Upper lobe of left lung (tissue), 6 donors: ENCODE results near the gene GPR146. TPM values are rescaled to one million over a fixed set of nuclear protein-coding genes. Genes with fewer than 3 reads are reported as not detected.

Experiments
- ATAC-seq, 2 donors: fragments of 200-7000 bp; cut with Tn5 transposase; one replicate each; pipeline ENCODE4 v1.9.1; 2022; ENCODE audit warnings: mild to moderate bottlenecking in 2 of 2, moderate library complexity in 2 of 2; ENCODE audit not compliant: low FRiP score in 2 of 2
- DNase-seq, 2 donors: peaks; one replicate each; pipeline ENCODE4 v3.0.0-alpha.2; 2019 to 2020
- H3K27ac ChIP-seq, 4 donors: fragments of 200-600 bp; sonication (generic); one replicate each; pipeline ENCODE4 v1.5.1; 2016 to 2019
- H3K27me3 ChIP-seq, 4 donors: fragments of 200-600 bp; sonication (generic); one replicate each; pipeline ENCODE4 v1.5.1; 2017 to 2019
- H3K36me3 ChIP-seq, 4 donors: fragments of 200-600 bp; sonication (generic); one replicate each; pipeline ENCODE4 v1.5.1; 2016 to 2019
- H3K4me1 ChIP-seq, 4 donors: fragments of 200-600 bp; sonication (generic); one replicate each; pipeline ENCODE4 v1.5.1; 2018 to 2019
- H3K4me3 ChIP-seq, 4 donors: fragments of 200-600 bp; sonication (generic); one replicate each; pipeline ENCODE4 v1.5.1; 2017 to 2019; ENCODE audit warnings: mild to moderate bottlenecking in 2 of 4, moderate library complexity in 1 of 4
- H3K9me3 ChIP-seq, 4 donors: fragments of 200-600 bp; sonication (generic); one replicate each; pipeline ENCODE4 v1.5.1; 2018 to 2019
- EP300 ChIP-seq, 4 donors: sonication (generic); formaldehyde crosslinking; IDR thresholded peaks; one replicate each; pipeline ENCODE4 v1.5.1; 2017; ENCODE audit warnings: antibody characterized with exemption in 4 of 4, control low read depth in 2 of 4
- POLR2A ChIP-seq, 4 donors: fragments of 450-650 bp; IDR thresholded peaks; one replicate each; pipeline ENCODE4 v1.5.1; 2016 to 2017; ENCODE audit warnings: antibody characterized with exemption in 4 of 4, mild to moderate bottlenecking in 2 of 4
- POLR2AphosphoS5 ChIP-seq, 2 donors: sonication (generic); formaldehyde crosslinking; IDR thresholded peaks; one replicate each; pipeline ENCODE4 v1.5.1; 2017; ENCODE audit warnings: antibody characterized with exemption in 2 of 2
- WGBS, 2 donors: methylation state at CpG; one replicate each; pipeline ENCODE4 v1.1.5; 2017 to 2018; 5-methylcytosine and 5-hydroxymethylcytosine counted together
- total RNA-seq, 6 donors: library from RNA; depleted of rRNA in 4 of 6; stranded (reverse); fragments of >200 nt in 4 of 6; gene quantifications; one replicate each; pipeline versions ENCODE4 v1.1.0 to v1.2.1, GENCODE V29; 2016 to 2021
- TF ChIP-seq, protein P1 (sequence below), 6 experiments: fragments of 450-650 bp in 4 of 6; fragments of 200-600 bp in 2 of 6; sonication (generic) in 2 of 6; IDR thresholded peaks; one replicate each; pipeline ENCODE4 v1.5.1; 2016 to 2019; ENCODE audit warnings: antibody characterized with exemption in 6 of 6
- donor health status: DM: no; HTN: no; CAD: no; lungs with moderate emphysema.
- donor health status: DM: no; HTN: yes; CAD: no; lungs with severe emphysema.

The GPR146 gene
- total RNA-seq, 6 donors from 2014 or later, result 11.2 to 32.8 (median 28.9) TPM

DNA sequence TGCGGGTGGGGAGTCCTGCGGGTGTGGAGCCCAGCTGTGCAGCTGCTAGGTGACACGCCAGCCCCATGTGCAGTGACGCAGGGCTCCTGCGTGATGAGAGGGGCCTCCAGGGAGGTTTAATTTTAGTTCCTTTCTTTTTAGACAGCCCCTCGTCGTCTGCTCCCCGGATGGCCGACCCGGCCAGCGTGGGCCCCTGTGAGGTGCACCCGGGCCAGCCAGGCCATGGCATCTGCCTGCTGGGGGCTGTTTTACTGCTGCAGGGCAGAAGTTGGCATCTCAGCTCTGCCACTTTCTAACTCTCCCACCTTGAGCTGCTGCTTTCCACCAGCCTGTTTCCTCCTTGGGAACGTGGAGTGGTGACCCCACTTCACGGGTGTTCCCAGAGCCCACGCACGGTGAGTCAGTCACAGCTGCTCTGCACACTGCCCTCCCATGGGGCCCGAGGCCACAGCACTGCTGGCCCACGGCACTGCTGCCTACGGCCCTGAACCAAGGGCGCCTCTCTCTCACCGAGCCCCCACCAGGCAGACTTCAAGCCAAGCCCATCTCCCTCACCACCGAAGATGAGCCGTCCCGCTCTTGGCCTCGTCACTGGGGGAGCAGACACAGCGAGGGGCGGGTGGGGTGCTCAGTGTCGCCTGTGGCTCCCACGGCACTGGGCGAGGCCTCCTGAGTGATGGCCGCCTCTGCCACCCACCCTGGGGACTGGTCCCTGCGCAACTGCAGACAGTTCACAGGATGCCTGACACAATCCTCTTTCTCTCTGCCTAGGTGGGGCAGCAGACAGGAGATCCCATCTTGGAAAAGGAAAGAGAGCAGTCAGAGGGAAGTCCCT, 40.1 kb upstream of the GPR146 start:
- no peak overlapping the region for H3K4me3 ChIP-seq
- H3K27ac ChIP-seq, result no peak overlapping the region
- ATAC-seq, result no peak
- no peaks in the 10 kb centered on the region for H3K27me3 ChIP-seq
- TF ChIP-seq POLR2A (IDR thresholded peaks at IDR 0.05) (no peak), EP300 (IDR thresholded peaks at IDR 0.05) (no peak), POLR2AphosphoS5 (IDR thresholded peaks at IDR 0.05) (no peak)
- TF ChIP-seq, protein P1, sequence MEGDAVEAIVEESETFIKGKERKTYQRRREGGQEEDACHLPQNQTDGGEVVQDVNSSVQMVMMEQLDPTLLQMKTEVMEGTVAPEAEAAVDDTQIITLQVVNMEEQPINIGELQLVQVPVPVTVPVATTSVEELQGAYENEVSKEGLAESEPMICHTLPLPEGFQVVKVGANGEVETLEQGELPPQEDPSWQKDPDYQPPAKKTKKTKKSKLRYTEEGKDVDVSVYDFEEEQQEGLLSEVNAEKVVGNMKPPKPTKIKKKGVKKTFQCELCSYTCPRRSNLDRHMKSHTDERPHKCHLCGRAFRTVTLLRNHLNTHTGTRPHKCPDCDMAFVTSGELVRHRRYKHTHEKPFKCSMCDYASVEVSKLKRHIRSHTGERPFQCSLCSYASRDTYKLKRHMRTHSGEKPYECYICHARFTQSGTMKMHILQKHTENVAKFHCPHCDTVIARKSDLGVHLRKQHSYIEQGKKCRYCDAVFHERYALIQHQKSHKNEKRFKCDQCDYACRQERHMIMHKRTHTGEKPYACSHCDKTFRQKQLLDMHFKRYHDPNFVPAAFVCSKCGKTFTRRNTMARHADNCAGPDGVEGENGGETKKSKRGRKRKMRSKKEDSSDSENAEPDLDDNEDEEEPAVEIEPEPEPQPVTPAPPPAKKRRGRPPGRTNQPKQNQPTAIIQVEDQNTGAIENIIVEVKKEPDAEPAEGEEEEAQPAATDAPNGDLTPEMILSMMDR (IDR thresholded peaks at IDR 0.05), result no peak
- H3K4me1 ChIP-seq, result no peaks in the 10 kb centered on the region
- 89 to 94% methylated on average over 25 to 27 of the region's 32 CpGs for WGBS, 2 donors
- DNase-seq, result peak in 1 of 2 donors; percentile 67
- H3K9me3 ChIP-seq, result no peaks in the 10 kb centered on the region
- H3K36me3 ChIP-seq, result peaks cover 0 to 32% (median 20%) of the 10 kb centered on the region in 4 donors

DNA sequence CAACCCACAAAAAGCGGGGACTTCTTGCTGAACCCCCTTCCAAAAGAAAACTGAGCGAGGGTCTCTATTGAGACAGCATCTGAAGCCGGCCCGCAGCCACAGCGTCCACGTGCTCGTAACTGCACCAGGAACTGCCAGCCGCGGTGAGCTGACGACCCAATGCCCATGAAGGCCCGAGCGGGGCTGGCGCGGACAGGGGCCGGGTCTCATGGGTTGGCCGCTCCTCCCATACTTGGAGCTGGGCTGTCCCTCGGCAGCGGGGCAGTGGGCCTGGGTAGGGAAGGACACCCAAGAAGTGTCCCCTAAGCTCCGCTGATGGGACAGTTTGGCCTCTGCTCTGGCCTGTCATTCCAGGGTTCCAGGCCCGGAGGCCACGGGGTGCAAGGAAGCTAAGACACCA, 39.0 kb upstream of the GPR146 start:
- Histone ChIP-seq H3K27ac (no peak overlapping the region), H3K36me3 (peaks cover 0 to 32% (median 20%) of the 10 kb centered on the region in 4 donors), H3K4me3 (no peak overlapping the region), H3K27me3 (no peaks in the 10 kb centered on the region), H3K4me1 (no peaks in the 10 kb centered on the region), H3K9me3 (no peaks in the 10 kb centered on the region)
- no peak for ATAC-seq
- TF ChIP-seq, protein P1 (IDR thresholded peaks at IDR 0.05), result no peak
- TF ChIP-seq POLR2AphosphoS5 (IDR thresholded peaks at IDR 0.05) (no peak), POLR2A (IDR thresholded peaks at IDR 0.05) (no peak), EP300 (IDR thresholded peaks at IDR 0.05) (no peak)
- 90 to 94% methylated on average over 7 to 21 of the region's 21 CpGs for WGBS, 2 donors
- peak in 1 of 2 donors; percentile 74 for DNase-seq

DNA sequence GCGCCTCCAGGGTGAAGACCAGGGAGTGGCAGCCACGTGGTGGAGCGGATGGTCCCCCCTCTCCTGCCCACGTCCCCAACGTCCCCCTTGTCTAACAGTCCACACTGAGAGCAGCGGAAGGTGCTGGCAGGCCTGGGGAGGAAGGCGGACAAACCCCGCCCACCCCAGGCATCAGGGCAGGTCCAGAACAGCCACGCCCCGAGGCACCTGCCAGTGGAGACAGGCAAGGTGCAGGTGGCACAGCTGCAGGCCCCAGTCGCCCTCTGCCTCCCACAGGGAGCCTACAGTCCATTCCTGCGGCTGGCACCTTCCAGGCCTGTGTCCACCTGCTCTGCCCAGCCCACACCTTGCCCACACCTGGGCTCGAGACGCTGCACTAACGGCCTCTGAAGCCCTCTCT, 36.4 kb upstream of the GPR146 start:
- Histone ChIP-seq H3K36me3 (peaks cover 0 to 32% (median 20%) of the 10 kb centered on the region in 4 donors), H3K9me3 (no peaks in the 10 kb centered on the region), H3K4me3 (no peak overlapping the region), H3K27me3 (no peaks in the 10 kb centered on the region), H3K4me1 (peaks cover 0 to 5% (median 0%) of the 10 kb centered on the region in 4 donors), H3K27ac (no peak overlapping the region)
- 88 to 94% methylated on average over 9 to 14 of the region's 15 CpGs for WGBS, 2 donors
- DNase-seq, result no peak
- TF ChIP-seq POLR2A (IDR thresholded peaks at IDR 0.05) (no peak), POLR2AphosphoS5 (IDR thresholded peaks at IDR 0.05) (no peak), EP300 (IDR thresholded peaks at IDR 0.05) (no peak)
- TF ChIP-seq, protein P1 (IDR thresholded peaks at IDR 0.05), result no peak
- no peak for ATAC-seq

GRCh38 chr7:1008733-1009363, 35.5 kb upstream of the GPR146 start:
- Histone ChIP-seq H3K9me3 (no peaks in the 10 kb centered on the region), H3K36me3 (peaks cover 0 to 32% (median 19%) of the 10 kb centered on the region in 4 donors), H3K4me3 (no peak overlapping the region), H3K27ac (no peak overlapping the region), H3K4me1 (peaks cover 0 to 5% (median 0%) of the 10 kb centered on the region in 4 donors), H3K27me3 (no peaks in the 10 kb centered on the region)
- TF ChIP-seq, protein P1 (IDR thresholded peaks at IDR 0.05), result no peak
- no peak for TF ChIP-seq POLR2A (IDR thresholded peaks at IDR 0.05)
- no peak for TF ChIP-seq POLR2AphosphoS5 (IDR thresholded peaks at IDR 0.05)
- TF ChIP-seq EP300 (IDR thresholded peaks at IDR 0.05), result no peak
- DNase-seq (no peak), ATAC-seq (no peak)
- WGBS, 2 donors, result 94 to 95% methylated on average over 32 to 37 of the region's 37 CpGs
